ENCODE data around the gene TRIOBP.

Gene TRIOBP

DNA sequence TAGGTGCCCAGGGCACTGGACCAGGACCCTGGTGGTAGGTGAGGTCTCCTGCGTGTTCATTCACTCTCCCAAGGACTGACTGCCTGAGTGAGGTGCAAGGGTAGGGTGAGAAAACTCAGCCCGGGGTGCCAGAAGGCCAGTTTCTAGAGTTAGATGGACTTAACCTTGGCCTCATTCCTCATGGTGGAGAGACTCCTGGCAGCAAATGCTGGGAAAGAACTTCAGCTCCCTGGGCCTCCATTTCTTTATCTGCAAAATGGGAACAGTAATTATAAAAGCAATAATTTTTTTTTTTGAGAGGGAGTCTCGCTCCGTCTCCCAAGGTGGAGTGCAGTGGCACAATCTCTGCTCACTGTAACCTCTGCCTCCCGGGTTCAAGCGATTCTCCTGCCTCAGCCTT is 47.7 kb downstream of the TRIOBP start:
- no peak overlapping the region for H3K4me3 ChIP-seq (ENCODE audit: low read length)
- no peak for DNase-seq (ENCODE audit: low read depth, low spot score)

DNA sequence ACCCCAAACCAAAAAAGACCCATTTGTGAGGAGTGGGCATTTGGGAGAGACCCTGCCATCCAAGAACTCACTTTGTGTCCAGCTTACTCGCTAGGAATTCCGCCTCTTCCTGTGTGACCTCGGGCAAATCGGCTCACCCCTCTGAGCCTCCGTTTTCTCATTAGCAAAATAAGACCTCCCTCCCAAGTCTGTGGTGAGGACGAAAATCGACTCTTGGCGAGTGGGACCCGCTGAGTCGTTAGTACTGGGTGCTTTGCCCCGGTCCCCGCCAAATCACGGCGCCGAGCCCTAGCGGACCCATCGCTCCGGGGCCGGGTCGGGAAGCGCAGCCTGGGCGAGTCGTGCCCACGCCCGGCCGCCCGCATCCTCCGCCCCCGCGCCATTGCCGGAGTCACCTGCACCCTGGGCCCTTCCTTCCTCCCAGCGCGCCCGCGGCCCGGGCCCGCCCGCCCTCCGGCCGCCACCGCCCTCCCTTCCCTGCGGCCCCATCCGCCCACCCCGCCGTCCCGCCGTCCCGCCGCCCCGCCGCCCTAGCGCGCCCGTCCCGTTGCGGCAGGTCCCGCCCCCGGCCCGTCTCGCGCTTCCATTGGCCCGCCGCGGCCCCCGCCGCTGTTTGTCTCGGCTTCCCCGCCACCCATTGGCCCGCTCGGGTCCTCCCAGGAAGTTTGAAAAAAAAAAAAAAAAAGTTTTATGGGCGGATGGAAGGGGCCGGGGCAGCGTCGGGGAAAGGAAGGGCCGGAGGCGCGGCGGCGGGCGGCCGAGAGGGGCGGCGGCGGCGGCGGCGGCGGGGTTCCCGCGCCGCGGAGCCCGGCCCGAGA is 48.9 kb downstream of the TRIOBP start:
- H3K4me3 ChIP-seq (ENCODE audit: low read length), result peak overlapping the region; percentile 84
- DNase-seq (ENCODE audit: low read depth, low spot score), result peak; percentile 69

DNA sequence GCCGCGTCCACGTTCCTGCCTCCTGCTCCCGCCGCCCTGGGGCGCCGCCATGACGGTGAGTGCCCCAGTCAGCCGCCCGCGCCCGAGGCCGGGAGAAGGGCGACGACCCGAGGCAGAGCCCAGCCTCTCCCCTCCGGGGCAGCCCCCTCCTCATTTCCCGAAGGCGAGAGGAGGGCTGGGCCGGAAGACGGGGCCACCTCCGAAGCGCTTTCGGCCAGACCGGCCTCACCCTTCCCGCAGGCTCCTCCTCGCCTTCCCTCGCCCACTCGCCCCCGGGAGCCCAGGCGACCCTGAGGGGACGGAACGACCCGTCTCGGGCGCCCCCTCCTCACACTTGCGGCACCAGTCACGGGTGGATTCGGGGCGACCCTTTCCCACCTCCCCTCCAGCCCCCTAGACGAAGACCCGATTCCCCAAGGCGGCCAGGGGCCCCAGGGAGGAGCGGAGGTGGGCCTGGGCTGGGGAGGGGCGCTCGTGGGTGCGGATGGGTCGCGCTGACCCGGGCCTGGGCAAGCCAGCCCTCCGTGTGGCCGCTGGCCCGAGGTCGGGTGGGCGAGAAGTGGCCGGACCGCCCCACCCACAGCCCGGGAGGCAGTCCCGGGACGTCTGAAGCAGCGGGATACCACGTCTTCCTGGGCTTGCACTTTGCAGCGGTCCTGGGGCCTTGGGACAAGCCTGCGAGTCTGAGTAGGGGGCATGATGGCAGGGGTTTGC is 49.7 kb downstream of the TRIOBP start:
- no peak for DNase-seq (ENCODE audit: low read depth, low spot score)
- H3K4me3 ChIP-seq (ENCODE audit: low read length), result peak overlapping the region; percentile 82

DNA sequence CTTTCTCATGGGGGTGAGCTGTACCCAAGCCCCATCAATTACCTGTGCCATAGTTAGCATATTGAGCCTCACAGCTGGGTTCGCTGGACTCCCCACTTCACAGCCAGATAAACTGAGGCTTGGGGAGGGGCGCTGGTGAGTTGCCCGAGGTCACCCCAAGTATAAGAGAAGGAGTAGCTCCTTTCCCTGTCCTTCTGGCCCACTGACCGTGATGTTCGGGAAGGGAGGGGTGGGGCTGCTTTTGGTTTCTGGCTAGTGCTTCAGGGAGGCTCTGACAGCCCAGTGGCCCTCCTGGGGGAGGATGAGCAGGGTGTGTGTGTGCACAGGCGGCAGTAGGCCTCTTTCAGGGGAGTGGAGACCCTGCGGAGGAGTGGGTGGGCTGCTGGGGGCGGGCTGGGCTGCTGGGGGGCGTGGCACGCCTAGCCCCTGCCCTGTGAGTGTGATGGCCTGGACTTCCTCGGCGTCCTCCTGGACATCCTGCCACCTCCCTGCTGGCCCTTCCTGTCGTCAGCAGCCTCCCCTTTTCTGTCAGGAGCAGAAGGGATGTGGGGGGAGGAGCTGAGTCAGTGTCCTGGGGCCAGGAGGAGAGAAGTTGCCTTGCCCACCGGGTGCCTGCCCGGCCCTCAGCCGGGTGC is 50.3 kb downstream of the TRIOBP start:
- DNase-seq (ENCODE audit: low read depth, low spot score), result no peak
- H3K4me3 ChIP-seq (ENCODE audit: low read length), result peak overlapping the region; percentile 82

DNA sequence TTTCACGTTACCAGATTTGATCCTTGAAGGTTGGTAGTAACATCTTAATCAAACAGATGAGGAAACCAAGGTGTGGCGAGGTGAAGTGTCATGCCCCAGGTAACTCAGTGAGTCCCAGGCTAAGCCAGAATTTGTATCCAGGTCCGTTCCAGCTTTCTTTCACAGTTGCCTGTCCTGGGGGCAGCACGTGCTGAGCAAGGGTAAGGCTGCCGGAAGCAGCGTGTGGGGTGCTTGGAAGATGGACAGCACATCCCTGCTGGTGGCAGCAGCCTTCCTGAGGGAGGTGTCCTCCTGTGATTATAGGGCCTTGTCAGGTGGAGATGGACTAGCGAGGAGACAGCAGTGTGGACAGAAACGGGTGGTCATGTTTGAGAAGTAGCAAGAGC is 50.9 kb downstream of the TRIOBP start:
- no peak for DNase-seq (ENCODE audit: low read depth, low spot score)
- no peak overlapping the region for H3K4me3 ChIP-seq (ENCODE audit: low read length)

DNA sequence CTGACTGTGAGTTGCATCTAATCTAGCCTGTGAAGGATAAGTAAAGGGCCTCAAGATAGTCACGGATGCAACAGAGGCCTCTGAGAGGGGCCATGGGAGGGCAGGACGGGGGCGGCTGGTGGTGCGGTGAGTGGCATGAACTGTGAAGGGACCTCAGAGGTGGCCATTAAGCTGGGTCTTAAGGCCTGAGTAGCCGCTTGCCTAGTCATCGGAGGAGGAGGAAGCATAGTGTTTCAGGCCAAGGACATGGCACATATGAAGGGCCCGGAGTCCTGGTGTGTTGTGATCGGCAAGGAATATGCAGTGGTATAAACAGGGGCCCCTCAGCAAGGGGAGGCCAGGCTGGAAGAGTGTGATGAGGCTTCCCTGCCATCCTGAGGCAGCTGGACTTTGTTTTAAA is 51.8 kb downstream of the TRIOBP start:
- DNase-seq (ENCODE audit: low read depth, low spot score), result no peak
- no peak overlapping the region for H3K4me3 ChIP-seq (ENCODE audit: low read length)

DNA sequence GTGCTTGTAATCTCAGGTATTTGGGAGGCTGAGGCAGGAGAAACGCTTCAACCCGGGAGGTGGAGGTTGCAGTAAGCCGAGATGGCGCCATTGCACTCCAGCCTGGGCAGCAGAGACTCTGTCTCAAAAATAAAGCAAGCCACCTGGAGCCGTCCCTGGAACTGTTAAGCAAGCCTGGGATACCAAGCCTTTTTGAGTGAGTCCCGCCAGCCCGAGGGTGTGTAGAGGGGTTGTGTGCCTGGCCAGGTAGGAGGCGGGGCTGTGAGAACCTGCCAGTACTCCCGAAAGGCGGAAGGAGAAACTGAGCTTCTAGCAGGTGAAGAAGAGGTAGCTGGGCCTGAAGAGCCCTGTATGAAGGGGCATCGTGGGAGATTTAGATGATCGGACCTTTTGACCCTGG is 52.4 kb downstream of the TRIOBP start:
- no peak for DNase-seq (ENCODE audit: low read depth, low spot score)
- H3K4me3 ChIP-seq (ENCODE audit: low read length), result no peak overlapping the region

DNA sequence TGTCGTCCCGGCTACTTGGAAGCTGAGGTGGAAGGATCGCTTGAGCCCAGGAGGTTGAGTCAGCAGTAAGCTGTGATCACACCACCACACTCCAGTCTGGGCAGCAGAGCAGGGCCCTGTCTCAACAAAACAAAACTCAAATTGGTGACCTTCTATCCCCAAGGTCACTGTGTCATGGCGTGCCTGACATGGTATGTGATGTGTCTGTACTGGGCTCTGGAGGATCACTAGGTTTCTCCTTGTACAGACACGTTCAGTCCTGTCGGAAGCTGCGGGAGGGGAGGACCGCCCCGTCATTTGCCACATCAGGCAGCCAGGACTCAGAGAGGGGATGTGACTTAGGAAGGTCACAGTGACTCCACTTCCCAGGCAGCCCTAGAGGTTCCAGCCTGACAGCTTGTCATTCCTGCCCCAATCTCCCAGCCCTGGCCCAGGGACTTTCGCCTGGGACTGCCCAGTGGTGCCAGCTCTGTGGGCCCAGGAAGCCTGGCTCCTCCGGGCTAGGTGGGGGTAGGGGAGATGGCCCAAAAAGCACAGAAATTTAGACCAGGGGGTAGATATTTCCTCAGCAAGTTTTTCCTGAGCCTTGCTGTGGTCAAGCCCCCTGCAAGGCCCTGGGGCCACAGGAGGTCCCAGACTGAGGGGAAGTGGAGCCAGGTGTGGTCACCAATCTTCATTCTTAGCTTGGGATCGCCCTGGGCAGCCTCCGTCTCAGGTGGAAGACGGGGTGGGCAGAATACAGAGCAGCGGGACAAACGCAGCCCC is 53.2 kb downstream of the TRIOBP start:
- no peak overlapping the region for H3K4me3 ChIP-seq (ENCODE audit: low read length)
- DNase-seq (ENCODE audit: low read depth, low spot score), result no peak

DNA sequence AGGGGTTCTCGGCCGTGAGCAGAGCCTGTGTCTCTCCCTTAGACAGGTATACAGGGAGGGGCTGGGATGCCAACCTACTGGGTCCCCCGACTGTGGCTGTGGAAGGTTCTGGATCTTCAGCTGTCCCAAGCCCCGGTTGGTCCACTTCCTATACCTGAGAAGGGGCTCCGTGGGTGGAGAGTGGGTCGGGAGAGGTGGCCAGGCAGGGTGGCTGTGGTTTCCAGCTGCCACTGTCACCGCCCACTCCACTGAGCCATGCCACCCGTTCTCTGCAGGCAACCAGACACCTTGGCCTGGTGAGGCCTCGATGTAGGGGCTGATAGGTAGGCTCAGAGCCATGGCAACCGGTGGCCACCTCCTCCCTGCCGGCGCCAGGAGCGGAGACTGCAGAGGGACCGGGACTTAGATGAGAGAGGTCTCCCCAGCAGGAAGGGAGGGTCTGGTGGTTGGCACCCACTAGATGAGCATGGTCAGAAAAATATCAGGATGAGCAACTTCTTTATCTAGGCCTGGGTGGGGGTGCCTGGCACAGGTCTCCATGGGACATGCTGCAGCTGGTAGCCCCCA is 53.8 kb downstream of the TRIOBP start:
- H3K4me3 ChIP-seq (ENCODE audit: low read length), result no peak overlapping the region
- DNase-seq (ENCODE audit: low read depth, low spot score), result no peak

DNA sequence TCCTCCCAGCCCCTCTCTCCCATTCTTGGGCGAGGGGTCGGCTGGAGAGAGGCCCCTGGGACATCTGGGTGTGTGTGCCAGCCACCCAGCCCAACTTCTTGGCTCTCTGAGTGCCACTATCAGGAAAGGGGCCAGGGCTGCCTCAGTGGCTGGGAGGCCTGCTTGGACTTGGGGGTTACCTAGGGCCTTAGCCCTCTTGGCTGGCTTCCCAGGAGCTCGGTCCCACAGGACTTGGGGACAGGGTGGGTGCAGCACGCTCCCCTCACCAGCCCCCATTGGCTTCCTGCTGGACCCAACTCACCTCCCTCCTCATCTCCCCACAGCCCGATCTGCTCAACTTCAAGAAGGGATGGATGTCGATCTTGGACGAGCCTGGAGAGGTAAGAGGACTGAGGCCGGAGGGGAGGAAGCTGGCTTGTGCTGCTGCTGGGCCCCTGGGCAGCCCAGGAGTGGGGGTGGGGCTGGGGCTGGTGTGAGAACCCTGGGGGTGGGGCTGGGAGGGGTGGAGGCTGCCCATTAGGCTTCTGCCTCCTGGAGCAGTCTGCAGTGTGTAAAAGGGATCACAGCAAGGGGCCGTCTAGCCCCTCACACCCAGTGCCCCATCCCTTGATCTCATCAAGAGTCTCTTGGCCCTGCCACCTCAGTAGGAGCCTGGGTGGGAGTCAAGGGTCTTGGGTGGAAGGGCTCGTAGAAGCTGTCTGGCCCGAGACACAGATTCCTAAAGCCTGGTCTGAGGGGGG is 54.8 kb downstream of the TRIOBP start:
- DNase-seq (ENCODE audit: low read depth, low spot score), result no peak
- no peak overlapping the region for H3K4me3 ChIP-seq (ENCODE audit: low read length)

DNA sequence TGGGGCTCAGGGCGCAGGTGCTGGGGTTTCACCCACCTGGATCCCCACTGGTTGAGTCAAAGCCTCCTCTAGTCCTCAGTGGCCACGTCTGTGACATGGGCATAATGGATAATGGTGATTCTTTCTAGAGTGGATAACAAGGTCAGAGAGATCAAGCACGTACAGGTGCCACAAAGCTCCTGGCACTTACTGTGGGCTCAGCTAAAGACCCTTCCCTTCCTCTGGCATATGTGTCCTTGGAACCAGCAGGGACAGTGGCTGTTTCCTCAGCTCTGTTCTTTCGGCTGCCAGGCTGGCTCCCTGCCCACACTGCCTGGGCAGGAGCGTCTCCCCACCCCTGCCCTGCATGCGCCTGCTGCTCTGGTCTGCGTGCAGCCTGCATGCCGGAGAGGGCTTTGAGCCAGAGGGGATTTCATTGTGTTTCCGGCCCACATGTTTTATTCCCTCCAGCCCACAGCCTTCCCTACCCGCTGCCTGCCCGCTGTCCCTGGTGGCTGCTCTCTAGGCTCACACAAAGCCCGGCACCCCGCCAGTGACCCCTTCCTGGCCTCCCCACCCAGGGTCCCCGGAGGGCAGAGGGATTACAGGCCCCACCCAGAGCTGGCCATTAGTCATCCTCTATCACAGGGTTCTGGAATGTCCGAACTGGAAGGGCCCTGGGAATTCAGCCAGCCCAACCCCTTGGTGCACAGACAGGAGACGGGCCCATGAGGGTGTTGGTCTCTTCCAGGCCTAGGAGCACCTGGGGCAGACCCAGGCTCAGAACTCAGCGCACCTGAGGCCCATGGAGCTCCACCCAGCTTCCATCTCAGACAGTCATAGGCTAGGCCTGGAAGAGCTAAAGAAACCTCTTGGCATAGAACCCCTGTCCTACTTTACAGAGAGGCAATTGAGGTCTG is 55.6 kb downstream of the TRIOBP start:
- no peak for DNase-seq (ENCODE audit: low read depth, low spot score)
- no peak overlapping the region for H3K4me3 ChIP-seq (ENCODE audit: low read length)

DNA sequence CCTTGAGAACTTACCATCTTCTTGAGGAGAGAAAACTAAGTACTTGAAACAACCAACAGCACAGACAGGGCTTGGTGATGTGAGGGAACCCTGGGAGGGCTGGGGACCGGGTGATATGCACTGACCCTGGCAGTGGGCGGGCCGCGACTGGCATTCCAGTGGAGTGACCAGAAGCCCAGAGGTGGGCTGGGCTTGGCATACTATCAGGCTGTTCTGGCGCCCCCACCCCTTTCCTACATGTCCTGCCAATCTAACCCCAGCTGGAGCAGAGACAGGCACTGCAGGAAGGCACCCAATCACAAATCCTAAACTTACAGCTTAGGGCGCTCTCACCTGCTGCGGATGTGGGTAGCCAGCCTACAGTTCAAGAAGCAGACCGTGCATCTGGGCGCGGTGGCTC is 56.9 kb downstream of the TRIOBP start:
- DNase-seq (ENCODE audit: low read depth, low spot score), result no peak
- no peak overlapping the region for H3K4me3 ChIP-seq (ENCODE audit: low read length)

DNA sequence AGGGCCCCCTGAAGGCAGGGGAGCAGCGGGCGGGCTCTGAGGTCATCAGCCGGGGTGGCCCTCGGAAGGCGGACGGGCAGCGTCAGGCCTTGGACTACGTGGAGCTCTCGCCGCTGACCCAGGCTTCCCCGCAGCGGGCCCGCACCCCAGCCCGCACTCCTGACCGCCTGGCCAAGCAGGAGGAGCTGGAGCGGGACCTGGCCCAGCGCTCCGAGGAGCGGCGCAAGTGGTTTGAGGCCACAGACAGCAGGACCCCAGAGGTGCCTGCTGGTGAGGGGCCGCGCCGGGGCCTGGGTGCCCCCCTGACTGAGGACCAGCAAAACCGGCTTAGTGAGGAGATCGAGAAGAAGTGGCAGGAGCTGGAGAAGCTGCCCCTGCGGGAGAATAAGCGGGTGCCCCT is 60.8 kb downstream of the TRIOBP start:
- DNase-seq (ENCODE audit: low read depth, low spot score), result no peak
- no peak overlapping the region for H3K4me3 ChIP-seq (ENCODE audit: low read length)

DNA sequence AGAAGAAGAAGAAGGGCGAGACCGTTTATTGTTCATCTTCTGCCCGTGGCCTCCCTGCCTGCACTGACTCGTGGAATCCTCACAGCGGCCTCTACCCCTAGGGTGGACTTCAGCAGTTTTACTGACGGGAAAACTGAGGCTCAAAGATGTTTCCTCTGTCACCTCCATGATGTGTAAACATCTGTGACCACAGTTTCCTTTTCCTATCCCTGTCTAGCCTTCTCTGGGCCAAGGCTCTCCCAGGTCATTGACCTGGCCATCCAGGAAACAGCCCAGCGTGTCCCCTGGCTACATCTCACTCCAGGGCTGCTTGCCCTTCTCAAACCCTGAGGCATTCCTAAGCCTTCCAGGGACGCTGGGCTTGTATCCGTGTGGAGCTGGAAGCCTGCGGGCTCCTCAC is 61.8 kb downstream of the TRIOBP start:
- no peak overlapping the region for H3K4me3 ChIP-seq (ENCODE audit: low read length)
- DNase-seq (ENCODE audit: low read depth, low spot score), result no peak

DNA sequence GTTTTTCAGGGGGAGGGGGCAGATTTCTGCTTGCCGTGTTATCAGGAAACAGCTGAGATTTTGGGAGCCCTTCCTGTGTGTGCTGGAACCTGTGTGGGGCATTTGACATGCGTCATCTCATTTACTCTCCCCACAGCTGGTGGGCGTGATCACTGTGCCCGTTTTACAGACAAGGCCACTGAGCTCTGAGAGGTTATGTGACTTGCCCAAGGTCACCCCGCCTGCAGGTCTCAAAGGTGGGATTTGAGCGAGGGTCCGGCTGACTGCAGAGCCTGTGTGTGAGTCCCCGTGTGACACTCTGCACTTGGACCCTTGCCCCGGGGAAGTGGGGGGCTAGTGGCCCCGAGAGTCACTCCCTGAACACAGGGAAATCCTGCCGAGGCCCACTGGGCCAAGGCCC is 62.4 kb downstream of the TRIOBP start:
- no peak overlapping the region for H3K4me3 ChIP-seq (ENCODE audit: low read length)
- DNase-seq (ENCODE audit: low read depth, low spot score), result no peak

DNA sequence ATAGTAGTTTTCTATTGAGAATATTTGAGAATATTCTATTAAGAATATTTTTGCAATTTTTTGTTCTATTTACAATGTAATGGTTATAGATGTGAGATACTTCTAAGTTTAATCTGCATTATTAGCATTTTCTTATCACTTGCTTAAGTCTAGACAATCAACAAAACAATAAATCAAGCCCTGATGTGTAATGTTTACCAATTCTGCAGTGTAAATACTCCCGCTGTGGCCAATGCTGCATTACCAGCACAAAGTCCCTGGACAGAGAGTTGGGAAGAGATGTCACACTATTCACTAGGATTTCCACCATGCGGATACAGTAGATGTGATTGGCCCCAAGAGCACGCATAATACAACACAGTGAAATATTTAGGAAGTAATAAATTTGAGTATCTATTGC is 63.3 kb downstream of the TRIOBP start:
- no peak overlapping the region for H3K4me3 ChIP-seq (ENCODE audit: low read length)
- DNase-seq (ENCODE audit: low read depth, low spot score), result no peak

DNA sequence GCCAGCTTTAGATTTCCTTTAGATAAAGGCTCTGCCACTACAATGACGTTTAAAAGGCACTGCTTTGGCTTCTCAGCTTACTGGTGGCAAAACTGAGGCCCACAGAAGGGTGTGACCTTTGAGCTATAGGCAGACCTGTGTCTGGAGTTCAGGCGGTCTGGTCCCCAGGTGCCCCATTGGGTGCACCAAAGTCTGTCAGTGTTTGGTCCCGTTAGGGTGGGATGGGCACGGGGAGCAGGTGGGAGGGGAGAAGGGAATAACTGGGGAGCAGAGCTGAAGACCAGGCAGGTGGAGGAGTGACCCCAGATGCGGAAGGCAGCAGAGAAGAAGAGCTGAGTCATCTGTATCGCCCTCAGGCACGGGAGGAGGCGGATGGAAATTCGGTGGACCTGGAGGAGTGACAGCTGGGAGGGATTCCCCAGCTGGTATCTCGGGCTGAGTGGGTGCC is 65.6 kb downstream of the TRIOBP start:
- DNase-seq (ENCODE audit: low read depth, low spot score), result no peak
- H3K4me3 ChIP-seq (ENCODE audit: low read length), result no peak overlapping the region

DNA sequence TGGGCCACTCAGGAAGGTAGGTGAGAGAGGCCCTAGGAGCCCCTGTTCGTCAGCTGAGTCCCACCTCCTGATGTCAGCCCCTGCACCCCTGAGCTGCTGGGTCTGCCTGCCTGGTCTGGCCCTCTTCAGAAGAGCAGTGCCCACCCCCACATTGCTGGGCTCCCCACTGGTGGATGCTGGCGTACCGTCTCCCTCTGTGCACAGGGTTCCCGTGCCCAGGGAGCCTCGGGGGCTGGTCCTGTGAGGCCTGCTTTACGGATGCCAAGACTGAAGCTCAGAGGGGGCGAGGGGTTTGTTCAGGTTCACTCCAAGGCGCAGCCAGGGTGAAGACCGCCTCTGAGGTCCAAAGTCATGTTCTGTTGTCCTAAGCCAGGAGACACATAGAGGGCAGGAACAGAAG is 66.2 kb downstream of the TRIOBP start:
- no peak for DNase-seq (ENCODE audit: low read depth, low spot score)
- H3K4me3 ChIP-seq (ENCODE audit: low read length), result no peak overlapping the region
